Fibroblast of peridontal ligament (primary cell): ENCODE measurements around the gene SLC12A7.
"Not testable (repeated sequence)": the region's sequence is repeated elsewhere in the genome, so short reads cannot be mapped to it uniquely, and the experiment has no call there.

Source experiments
- DNase-seq: peaks from one replicate; pipeline ENCODE4 v3.0.0-alpha.2; 2010; ENCODE audit errors: extremely low read depth

The SLC12A7 gene

GRCh38 chr5:1095990-1096363, 15.9 kb downstream of the SLC12A7 start:
- no peak for DNase-seq

- DNase-seq: no peak
Observed at GRCh38 chr5:1095302-1095989, 16.4 kb downstream of the SLC12A7 start.

GRCh38 chr5:1094670-1095190, 17.1 kb downstream of the SLC12A7 start:
- no peak for DNase-seq

- no peak for DNase-seq
Observed at GRCh38 chr5:1093361-1093760, 18.5 kb downstream of the SLC12A7 start.

- DNase-seq: no peak
Observed at GRCh38 chr5:1092122-1092521, 19.7 kb downstream of the SLC12A7 start.

- no peak for DNase-seq
Observed at GRCh38 chr5:1091632-1092031, 20.2 kb downstream of the SLC12A7 start.

GRCh38 chr5:1090538-1090937, 21.3 kb downstream of the SLC12A7 start:
- DNase-seq: no peak

GRCh38 chr5:1089621-1090040, 22.2 kb downstream of the SLC12A7 start:
- no peak for DNase-seq

GRCh38 chr5:1089146-1089545, 22.7 kb downstream of the SLC12A7 start:
- no peak for DNase-seq

GRCh38 chr5:1088726-1089125, 23.1 kb downstream of the SLC12A7 start:
- DNase-seq: no peak

GRCh38 chr5:1088031-1088430, 23.8 kb downstream of the SLC12A7 start:
- no peak for DNase-seq

GRCh38 chr5:1087428-1087827, 24.4 kb downstream of the SLC12A7 start:
- DNase-seq: no peak

- DNase-seq: no peak
Observed at GRCh38 chr5:1086871-1087270, 25.0 kb downstream of the SLC12A7 start.

GRCh38 chr5:1086137-1086536, 25.7 kb downstream of the SLC12A7 start:
- no peak for DNase-seq

GRCh38 chr5:1085391-1085790, 26.5 kb downstream of the SLC12A7 start:
- DNase-seq: no peak

GRCh38 chr5:1083823-1084605, 27.8 kb downstream of the SLC12A7 start:
- DNase-seq: no peak

GRCh38 chr5:1083026-1083425, 28.8 kb downstream of the SLC12A7 start:
- not testable (repeated sequence) for DNase-seq

GRCh38 chr5:1081519-1081918, 30.3 kb downstream of the SLC12A7 start:
- DNase-seq: no peak

- DNase-seq: no peak
Observed at GRCh38 chr5:1080432-1080831, 31.4 kb downstream of the SLC12A7 start.

- no peak for DNase-seq
Observed at GRCh38 chr5:1079961-1080360, 31.9 kb downstream of the SLC12A7 start.

- DNase-seq: no peak
Observed at GRCh38 chr5:1079486-1079885, 32.4 kb downstream of the SLC12A7 start.

GRCh38 chr5:1078851-1079250, 33.0 kb downstream of the SLC12A7 start:
- no peak for DNase-seq

GRCh38 chr5:1078206-1078605, 33.7 kb downstream of the SLC12A7 start:
- DNase-seq: no peak
